HFF-Myc (cell line): Measurements from ENCODE around the gene OSER1.
A peak's percentile ranks its signal among the peaks of the same experiment; 100 is the strongest.

ENCODE experiments used
- DNase-seq: peaks from one replicate; pipeline ENCODE4 v3.0.0-alpha.2; 2011; ENCODE audit warnings: low read depth; ENCODE audit errors: extremely low read depth
- H3K4me3 ChIP-seq: replicated peaks from 2 replicates; pipeline ENCODE4 v1.5.1; 2011; ENCODE audit warnings: low read depth, mild to moderate bottlenecking, control low read depth, low read length
- TF ChIP-seq, protein P1 (sequence below): IDR thresholded peaks from 2 replicates; pipeline ENCODE4 v1.5.1; 2012; ENCODE audit warnings: mild to moderate bottlenecking, low read depth, low read length, control low read depth; ENCODE audit errors: missing control alignments

OSER1 gene

DNA sequence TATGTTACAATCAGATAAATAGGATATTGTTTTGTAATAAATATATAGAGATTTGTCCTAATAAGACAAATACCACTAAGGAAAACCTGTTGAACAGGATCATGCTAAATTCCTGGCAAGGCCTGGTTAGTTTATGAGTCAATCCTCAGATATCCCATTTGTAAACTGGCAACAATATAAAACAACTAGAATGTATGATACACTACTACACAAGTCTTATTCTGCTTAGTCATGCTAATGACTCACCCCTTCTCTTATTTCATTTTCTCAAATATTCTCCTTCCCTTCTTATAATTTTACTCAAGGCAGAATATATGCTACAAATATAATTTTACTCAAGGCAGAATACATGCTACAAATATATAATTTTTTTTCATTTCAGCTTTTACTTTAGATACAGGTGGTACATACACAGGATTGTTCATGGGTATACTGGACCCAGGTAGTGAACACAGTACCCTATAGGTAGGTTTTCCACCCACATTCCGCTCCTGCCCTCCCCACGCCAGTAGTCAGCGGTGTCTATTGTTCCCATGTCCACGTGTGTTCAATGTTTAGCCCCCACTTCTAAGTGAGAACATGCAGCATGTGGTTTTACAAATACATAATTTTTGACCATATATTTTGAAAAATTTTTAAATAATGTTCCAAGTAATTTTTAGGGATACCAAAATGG is 6.3 kb downstream of the OSER1 start:
- TF ChIP-seq, protein P1, sequence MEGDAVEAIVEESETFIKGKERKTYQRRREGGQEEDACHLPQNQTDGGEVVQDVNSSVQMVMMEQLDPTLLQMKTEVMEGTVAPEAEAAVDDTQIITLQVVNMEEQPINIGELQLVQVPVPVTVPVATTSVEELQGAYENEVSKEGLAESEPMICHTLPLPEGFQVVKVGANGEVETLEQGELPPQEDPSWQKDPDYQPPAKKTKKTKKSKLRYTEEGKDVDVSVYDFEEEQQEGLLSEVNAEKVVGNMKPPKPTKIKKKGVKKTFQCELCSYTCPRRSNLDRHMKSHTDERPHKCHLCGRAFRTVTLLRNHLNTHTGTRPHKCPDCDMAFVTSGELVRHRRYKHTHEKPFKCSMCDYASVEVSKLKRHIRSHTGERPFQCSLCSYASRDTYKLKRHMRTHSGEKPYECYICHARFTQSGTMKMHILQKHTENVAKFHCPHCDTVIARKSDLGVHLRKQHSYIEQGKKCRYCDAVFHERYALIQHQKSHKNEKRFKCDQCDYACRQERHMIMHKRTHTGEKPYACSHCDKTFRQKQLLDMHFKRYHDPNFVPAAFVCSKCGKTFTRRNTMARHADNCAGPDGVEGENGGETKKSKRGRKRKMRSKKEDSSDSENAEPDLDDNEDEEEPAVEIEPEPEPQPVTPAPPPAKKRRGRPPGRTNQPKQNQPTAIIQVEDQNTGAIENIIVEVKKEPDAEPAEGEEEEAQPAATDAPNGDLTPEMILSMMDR = no peak
- H3K4me3 ChIP-seq = no peak overlapping the region
- peak; percentile 83 for DNase-seq

DNA sequence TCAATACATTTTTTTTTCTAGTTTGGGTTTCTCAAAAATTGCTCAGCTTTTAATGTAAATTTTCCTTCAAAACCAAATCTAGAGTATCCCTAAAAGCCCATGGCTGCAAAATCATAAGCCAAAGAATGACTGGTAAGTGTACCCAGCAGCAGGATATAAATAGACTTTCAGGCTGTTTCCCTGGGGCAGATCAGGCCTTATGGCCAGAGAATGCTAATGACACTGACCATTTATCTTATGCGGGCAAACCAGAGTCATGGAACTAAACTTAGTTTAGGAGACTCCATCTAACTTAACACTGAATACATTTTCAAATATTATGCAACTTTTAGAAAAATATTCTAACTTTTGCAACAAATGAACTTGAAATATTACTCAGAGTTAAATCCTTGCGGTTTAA is 7.4 kb downstream of the OSER1 start:
- H3K4me3 ChIP-seq = no peak overlapping the region
- TF ChIP-seq, protein P1 = no peak
- DNase-seq = no peak

DNA sequence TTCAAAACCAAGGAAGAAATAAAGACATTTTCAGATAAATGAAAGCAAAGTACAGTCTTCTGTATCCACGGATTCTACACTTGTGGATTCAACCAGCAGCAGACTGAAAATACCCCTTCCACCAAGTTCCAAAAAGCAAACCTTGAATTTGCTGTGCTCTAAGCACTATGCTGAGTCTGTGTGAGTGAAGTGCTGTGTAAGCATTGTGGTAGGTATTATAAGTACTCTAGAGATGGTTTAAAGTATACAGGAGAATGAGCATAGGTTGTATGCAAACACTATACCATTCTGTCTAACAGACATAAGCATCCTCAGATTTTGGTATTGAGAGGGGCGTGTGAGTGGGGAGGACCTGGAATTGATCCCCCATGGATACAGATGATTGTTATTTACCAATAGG is 9.6 kb downstream of the OSER1 start:
- TF ChIP-seq, protein P1 = no peak
- H3K4me3 ChIP-seq = no peak overlapping the region
- no peak for DNase-seq

DNA sequence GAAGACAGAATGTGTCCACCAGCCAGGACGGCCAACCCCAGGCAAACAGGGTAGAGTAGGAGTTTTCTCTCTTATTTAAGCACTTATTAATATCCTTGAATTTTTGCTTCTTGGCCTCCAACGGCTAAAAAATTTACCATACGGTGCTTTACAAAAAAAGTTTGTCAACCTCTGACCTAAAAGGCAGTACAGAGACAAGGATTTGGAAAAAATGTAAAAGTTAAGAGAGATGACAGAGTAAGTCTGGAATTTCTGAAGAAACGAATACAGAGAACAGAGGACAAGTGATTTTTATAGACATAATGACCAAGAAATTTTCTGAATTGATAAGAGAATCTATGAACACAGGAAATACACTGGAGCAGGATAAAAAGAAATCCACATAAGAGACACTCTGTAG is 10.2 kb downstream of the OSER1 start:
- no peak for DNase-seq
- TF ChIP-seq, protein P1 = no peak
- no peak overlapping the region for H3K4me3 ChIP-seq

DNA sequence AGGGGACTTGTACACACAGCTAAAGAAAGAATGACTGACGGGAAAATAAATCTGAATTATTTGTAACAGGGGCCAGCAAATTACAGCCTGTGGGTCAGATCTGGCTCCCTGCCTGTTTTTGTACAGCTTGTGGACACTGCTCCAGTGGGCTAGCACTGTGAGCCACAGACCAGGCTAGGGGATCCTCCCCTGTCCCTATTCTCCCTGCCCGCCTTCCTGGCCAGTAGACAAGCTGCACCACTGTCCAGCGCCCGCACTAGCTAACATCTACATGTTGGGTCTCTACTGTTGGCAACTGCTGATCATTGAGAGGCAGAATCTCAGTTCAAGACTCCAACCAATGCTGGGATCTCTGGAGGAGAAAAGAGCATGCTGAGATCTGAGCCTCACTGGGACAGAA is 10.7 kb downstream of the OSER1 start:
- DNase-seq = no peak
- no peak overlapping the region for H3K4me3 ChIP-seq
- TF ChIP-seq, protein P1 = no peak

DNA sequence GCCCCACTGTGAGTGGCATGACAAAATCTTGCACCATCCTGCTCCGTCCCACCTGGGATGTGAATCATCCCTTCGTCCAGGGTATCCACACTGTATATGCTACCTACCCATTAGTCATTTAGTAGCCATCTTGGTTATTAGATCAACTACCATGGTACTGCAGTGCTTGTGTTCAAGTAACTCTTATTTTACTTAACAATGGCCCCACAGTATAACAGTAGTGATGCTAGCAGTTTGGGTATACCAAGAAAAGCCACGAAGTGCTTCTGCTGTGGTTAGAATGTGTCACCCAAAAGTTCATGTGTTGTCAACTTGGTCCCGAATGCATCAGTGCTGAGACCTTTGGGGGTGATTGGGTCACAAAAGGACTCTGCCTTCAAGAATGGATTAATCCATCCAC is 11.7 kb downstream of the OSER1 start:
- TF ChIP-seq, protein P1 = no peak
- no peak for DNase-seq
- H3K4me3 ChIP-seq = no peak overlapping the region

DNA sequence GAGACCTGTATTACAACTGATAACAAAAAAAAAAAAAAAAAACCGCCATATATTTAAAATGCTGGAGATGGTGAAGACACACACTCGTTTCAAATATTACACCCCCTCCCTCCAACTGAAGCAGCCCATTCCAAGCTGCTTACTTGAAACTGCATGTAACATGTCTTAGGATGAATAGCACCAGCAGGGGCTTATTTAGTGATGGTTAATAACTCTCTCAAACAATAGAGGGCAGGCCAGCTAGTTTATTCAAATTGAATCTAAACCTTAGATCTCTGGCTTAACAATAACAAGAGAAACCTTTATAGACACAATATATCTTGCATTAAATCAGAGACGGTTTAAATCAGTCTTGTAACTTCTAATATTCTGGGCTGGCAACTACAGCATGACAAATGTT is 14.3 kb downstream of the OSER1 start:
- H3K4me3 ChIP-seq = no peak overlapping the region
- no peak for DNase-seq
- TF ChIP-seq, protein P1 = no peak
